ENCODE measurements around the gene KRTAP10-11. TPM values are rescaled to one million over a fixed set of nuclear protein-coding genes. Genes with fewer than 3 reads are reported as not detected.
A peak's percentile ranks its signal among the peaks of the same experiment; 100 is the strongest.
"Not testable (repeated sequence)": the region's sequence is repeated elsewhere in the genome, so short reads cannot be mapped to it uniquely, and the experiment has no call there.

KRTAP10-11 gene
- total and polyA plus RNA-seq, 2 donors from 2014 or later = not detected

GRCh38 chr21:44636209-44637017 lies 9.8 kb upstream of the KRTAP10-11 start:
- intact Hi-C loops (cut with DNase I) = no loop called here
- DNase-seq (peak in 1 of 5 donors; percentile 45), FAIRE-seq (no peak)
- H3K4me3 ChIP-seq (ENCODE audit: low read length in 3 of 3) = no peak overlapping the region
- no peaks in the 10 kb centered on the region for H3K27me3 ChIP-seq (ENCODE audit: control insufficient read depth, insufficient read depth, low read length)
- no peaks in the 10 kb centered on the region for H3K4me1 ChIP-seq (ENCODE audit: control insufficient read depth in 2 of 3, insufficient read depth in 2 of 3, low read depth in 1 of 3, low read length in 3 of 3)
- no peak overlapping the region for H3K27ac ChIP-seq (ENCODE audit: low read depth in 2 of 2, low read length in 2 of 2)
- no peak overlapping the region for H3K9ac ChIP-seq (ENCODE audit: low read length in 3 of 3)
- no peaks in the 10 kb centered on the region for H3K36me3 ChIP-seq (ENCODE audit: control insufficient read depth in 2 of 3, insufficient read depth in 3 of 3, low read length in 3 of 3)
- no peak for TF ChIP-seq CTCF (IDR thresholded peaks at IDR 0.05; ENCODE audit: borderline replicate concordance, extremely low read depth, insufficient read depth)
- peaks cover 0 to 8% (median 2%) of the 10 kb centered on the region in 3 donors for H3K9me3 ChIP-seq (ENCODE audit: control insufficient read depth in 2 of 3, insufficient read depth in 1 of 3, low read length in 3 of 3)

GRCh38 chr21:44637018-44637850 lies 9.0 kb upstream of the KRTAP10-11 start, which contains the start of gene KRTAP10-10:
Gene KRTAP10-10 (plus strand): TSS chr21:44637356. CDS start chr21:44637418, 62 bp downstream.
- Histone ChIP-seq H3K27ac (ENCODE audit: low read depth in 2 of 2, low read length in 2 of 2) (no peak within 1 kb of the TSS), H3K4me3 (ENCODE audit: low read length in 3 of 3) (no peak within 1 kb of the TSS), H3K9me3 (ENCODE audit: control insufficient read depth in 2 of 3, insufficient read depth in 1 of 3, low read length in 3 of 3) (peaks cover 0 to 8% (median 2%) of the 10 kb centered on the region in 3 donors), H3K36me3 (ENCODE audit: control insufficient read depth in 2 of 3, insufficient read depth in 3 of 3, low read length in 3 of 3) (no peaks in the 10 kb centered on the region), H3K27me3 (ENCODE audit: control insufficient read depth, insufficient read depth, low read length) (no peaks in the 10 kb centered on the region), H3K9ac (ENCODE audit: low read length in 3 of 3) (no peak within 1 kb of the TSS), H3K4me1 (ENCODE audit: control insufficient read depth in 2 of 3, insufficient read depth in 2 of 3, low read depth in 1 of 3, low read length in 3 of 3) (no peaks in the 10 kb centered on the region)
- no peak for TF ChIP-seq CTCF (IDR thresholded peaks at IDR 0.05; ENCODE audit: borderline replicate concordance, extremely low read depth, insufficient read depth)
- DNase-seq (peak in 3 of 5 donors; percentile 9 to 74 (median 14)), FAIRE-seq (no peak)
- intact Hi-C loops (cut with DNase I) = no loop called here

GRCh38 chr21:44637851-44638348 lies 8.3 kb upstream of the KRTAP10-11 start:
- H3K27ac ChIP-seq (ENCODE audit: low read depth in 2 of 2, low read length in 2 of 2); H3K27me3 ChIP-seq (ENCODE audit: control insufficient read depth, insufficient read depth, low read length); intact Hi-C loops (cut with DNase I); DNase-seq; H3K4me3 ChIP-seq (ENCODE audit: low read length in 3 of 3); H3K9ac ChIP-seq (ENCODE audit: low read length in 3 of 3); FAIRE-seq; H3K36me3 ChIP-seq (ENCODE audit: control insufficient read depth in 2 of 3, insufficient read depth in 3 of 3, low read length in 3 of 3); H3K4me1 ChIP-seq (ENCODE audit: control insufficient read depth in 2 of 3, insufficient read depth in 2 of 3, low read depth in 1 of 3, low read length in 3 of 3); H3K9me3 ChIP-seq (ENCODE audit: control insufficient read depth in 2 of 3, insufficient read depth in 1 of 3, low read length in 3 of 3): not testable (repeated sequence)

- H3K4me3 ChIP-seq (ENCODE audit: low read length in 3 of 3) = not testable (repeated sequence)
Observed at GRCh38 chr21:44638506-44639330, 7.5 kb upstream of the KRTAP10-11 start.

More at GRCh38 chr21:44638506-44639330, 7.5 kb upstream of the KRTAP10-11 start:
- H3K27me3 ChIP-seq (ENCODE audit: control insufficient read depth, insufficient read depth, low read length); DNase-seq; H3K27ac ChIP-seq (ENCODE audit: low read depth in 2 of 2, low read length in 2 of 2); H3K4me1 ChIP-seq (ENCODE audit: control insufficient read depth in 2 of 3, insufficient read depth in 2 of 3, low read depth in 1 of 3, low read length in 3 of 3); H3K36me3 ChIP-seq (ENCODE audit: control insufficient read depth in 2 of 3, insufficient read depth in 3 of 3, low read length in 3 of 3); intact Hi-C loops (cut with DNase I); FAIRE-seq; H3K9me3 ChIP-seq (ENCODE audit: control insufficient read depth in 2 of 3, insufficient read depth in 1 of 3, low read length in 3 of 3); H3K9ac ChIP-seq (ENCODE audit: low read length in 3 of 3): not testable (repeated sequence)
